Activated T-helper 2 cell treated with anti-CD3 and anti-CD28 coated beads, Interferon-gamma antibody, Interleukin-2, Interleukin-4, amounts not matched to agents 10 μg/mL and 5 μg/mL and 100 μg/mL, durations not matched to agents 14 hours and 24 hours and 36 hours (primary cell): Measurements from ENCODE around the gene BLVRB. TPM values are rescaled to one million over a fixed set of nuclear protein-coding genes. Genes with fewer than 3 reads are reported as not detected.
"Not testable (repeated sequence)": the region's sequence is repeated elsewhere in the genome, so short reads cannot be mapped to it uniquely, and the experiment has no call there.

Experiments used
- DNase-seq: peaks from one replicate; pipeline ENCODE4 v3.0.0; 2021; ENCODE audit warnings: low spot score
- H3K27ac Mint-ChIP-seq: one replicate; pipeline ENCODE4 v1.8.0; 2021; ENCODE audit warnings: mixed read lengths
- H3K27me3 Mint-ChIP-seq: one replicate; pipeline ENCODE4 v1.8.0; 2021; ENCODE audit warnings: low read depth, mixed read lengths
- H3K36me3 Mint-ChIP-seq: one replicate; pipeline ENCODE4 v1.8.0; 2021; ENCODE audit warnings: low read depth, mixed read lengths
- H3K4me1 Mint-ChIP-seq: one replicate; pipeline ENCODE4 v1.8.0; 2021; ENCODE audit warnings: low read depth, mixed read lengths
- H3K4me3 Mint-ChIP-seq: one replicate; pipeline ENCODE4 v1.8.0; 2021; ENCODE audit warnings: low read depth, mild to moderate bottlenecking, moderate library complexity, mixed read lengths
- H3K9me3 Mint-ChIP-seq: one replicate; pipeline ENCODE4 v1.8.0; 2021; ENCODE audit warnings: mixed read lengths
- intact Hi-C: fragments of 100-400 bp; cut with micrococcal nuclease; formaldehyde crosslinking; loops from one replicate; pipeline ENCODE4 v1.15.1; 2023
- total RNA-seq: library from RNA; stranded (reverse); gene quantifications from 2 replicates; pipeline ENCODE4 v1.2.3, GENCODE V29; 2022

Gene BLVRB
- total RNA-seq, 1 donor from 2014 or later = 10.4 TPM

- no peaks in the 10 kb centered on the region for H3K9me3 Mint-ChIP-seq
- no peaks in the 10 kb centered on the region for H3K4me1 Mint-ChIP-seq
- no peak for DNase-seq
- peaks cover 4% of the 10 kb centered on the region for H3K27me3 Mint-ChIP-seq
- no peaks in the 10 kb centered on the region for H3K36me3 Mint-ChIP-seq
- no peak overlapping the region for H3K27ac Mint-ChIP-seq
- intact Hi-C loops = no loop called here
- no peak overlapping the region for H3K4me3 Mint-ChIP-seq
These were observed 36.5 kb upstream of the BLVRB start for GRCh38 chr19:40502081-40502480.

DNA sequence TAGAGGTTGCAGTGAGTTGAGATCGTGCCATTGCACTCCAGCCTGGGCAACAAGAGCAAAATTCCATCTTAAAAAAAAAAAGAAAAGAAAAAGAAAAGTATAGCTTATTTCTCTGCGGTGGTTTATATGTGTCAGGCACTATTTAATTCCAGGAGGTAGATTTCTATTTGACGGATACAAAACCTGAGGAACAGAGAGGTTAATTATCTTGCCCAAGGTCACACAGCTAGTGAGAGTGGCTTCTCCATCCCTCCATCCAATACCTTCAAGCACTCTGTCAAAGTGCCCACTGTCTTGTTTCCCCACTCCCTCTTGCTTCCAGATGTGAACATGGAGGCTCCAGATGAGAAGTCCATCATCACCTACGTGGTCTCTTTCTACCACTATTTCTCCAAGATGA, 36.1 kb upstream of the BLVRB start:
- Mint-ChIP-seq H3K36me3 (no peaks in the 10 kb centered on the region), H3K9me3 (no peaks in the 10 kb centered on the region), H3K27me3 (peaks cover 4% of the 10 kb centered on the region), H3K4me3 (no peak overlapping the region), H3K27ac (no peak overlapping the region), H3K4me1 (no peaks in the 10 kb centered on the region)
- DNase-seq = no peak
- intact Hi-C loops = no loop called here

DNA sequence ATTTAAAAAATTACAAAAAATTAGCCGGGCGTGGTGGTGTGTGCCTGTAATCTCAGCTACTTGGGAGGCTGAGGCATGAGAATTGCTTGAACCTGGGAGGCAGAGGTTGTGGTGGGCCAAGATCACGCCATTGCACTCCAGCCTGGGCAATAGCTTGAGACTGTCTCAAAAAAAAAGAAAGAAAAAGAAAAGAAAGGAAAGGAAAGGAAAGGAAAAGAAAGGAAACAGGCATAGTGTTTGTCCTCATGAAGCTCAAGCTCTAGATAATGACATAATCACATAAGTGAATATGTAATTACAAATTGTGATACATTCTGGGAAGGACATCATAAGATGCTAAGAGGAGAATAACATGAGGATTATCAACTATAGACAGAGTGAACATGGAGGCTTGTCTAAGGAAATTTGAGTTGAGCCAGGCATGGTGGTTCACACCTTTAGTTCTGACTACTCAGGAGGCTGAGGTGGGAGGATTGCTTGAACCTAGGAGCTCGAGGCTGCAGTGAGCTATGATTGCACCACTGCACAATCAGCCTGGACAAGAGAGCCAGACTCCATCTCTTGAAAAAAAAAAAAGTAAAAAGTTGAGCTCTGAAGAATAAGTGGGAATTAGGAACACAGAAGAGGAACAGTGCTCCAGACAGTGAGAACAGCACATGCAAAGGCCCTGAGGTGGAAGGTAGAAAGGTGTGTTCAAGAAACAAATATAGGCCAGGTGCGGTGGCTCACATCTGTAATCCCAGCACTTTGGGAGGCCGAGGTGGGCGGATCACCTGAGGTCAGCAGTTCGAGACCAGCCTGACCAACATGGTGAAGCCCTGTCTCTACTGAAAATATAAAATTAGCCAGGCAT, 35.4 kb upstream of the BLVRB start:
- H3K9me3 Mint-ChIP-seq, intact Hi-C loops, H3K4me1 Mint-ChIP-seq, H3K27me3 Mint-ChIP-seq, DNase-seq, H3K4me3 Mint-ChIP-seq, H3K27ac Mint-ChIP-seq, H3K36me3 Mint-ChIP-seq: not testable (repeated sequence)

GRCh38 chr19:40499320-40499719, 33.8 kb upstream of the BLVRB start:
- Mint-ChIP-seq H3K4me3 (no peak overlapping the region), H3K36me3 (no peaks in the 10 kb centered on the region), H3K27ac (no peak overlapping the region), H3K4me1 (no peaks in the 10 kb centered on the region), H3K27me3 (peaks cover 3% of the 10 kb centered on the region), H3K9me3 (no peaks in the 10 kb centered on the region)
- no peak for DNase-seq
- intact Hi-C loops = no loop called here

GRCh38 chr19:40497214-40497613, 31.7 kb upstream of the BLVRB start:
- no peak for DNase-seq
- H3K27ac Mint-ChIP-seq = no peak overlapping the region
- H3K27me3 Mint-ChIP-seq = peaks cover 5% of the 10 kb centered on the region
- H3K4me3 Mint-ChIP-seq = no peak overlapping the region
- intact Hi-C loops = no loop called here
- no peaks in the 10 kb centered on the region for H3K9me3 Mint-ChIP-seq
- H3K4me1 Mint-ChIP-seq = no peaks in the 10 kb centered on the region
- H3K36me3 Mint-ChIP-seq = no peaks in the 10 kb centered on the region

GRCh38 chr19:40494191-40494838, 28.8 kb upstream of the BLVRB start:
- H3K4me3 Mint-ChIP-seq = no peak overlapping the region
- H3K36me3 Mint-ChIP-seq = no peaks in the 10 kb centered on the region
- H3K9me3 Mint-ChIP-seq = no peaks in the 10 kb centered on the region
- peaks cover 8% of the 10 kb centered on the region for H3K27me3 Mint-ChIP-seq
- H3K27ac Mint-ChIP-seq = no peak overlapping the region
- DNase-seq = no peak
- intact Hi-C loops = no loop called here
- H3K4me1 Mint-ChIP-seq = no peaks in the 10 kb centered on the region

GRCh38 chr19:40493778-40494177, 28.2 kb upstream of the BLVRB start:
- intact Hi-C loops = no loop called here
- Mint-ChIP-seq H3K27ac (no peak overlapping the region), H3K27me3 (peaks cover 8% of the 10 kb centered on the region)

GRCh38 chr19:40492274-40492673, 26.7 kb upstream of the BLVRB start:
- no peak overlapping the region for H3K4me3 Mint-ChIP-seq
- peaks cover 8% of the 10 kb centered on the region for H3K27me3 Mint-ChIP-seq
- no peaks in the 10 kb centered on the region for H3K9me3 Mint-ChIP-seq
- no peak for DNase-seq
- peaks cover 7% of the 10 kb centered on the region for H3K4me1 Mint-ChIP-seq
- H3K36me3 Mint-ChIP-seq = no peaks in the 10 kb centered on the region
- H3K27ac Mint-ChIP-seq = no peak overlapping the region
- intact Hi-C loops = no loop called here

More at GRCh38 chr19:40493778-40494177, 28.2 kb upstream of the BLVRB start:
- Mint-ChIP-seq H3K4me3 (no peak overlapping the region), H3K4me1 (no peaks in the 10 kb centered on the region), H3K36me3 (no peaks in the 10 kb centered on the region), H3K9me3 (no peaks in the 10 kb centered on the region)
- no peak for DNase-seq

DNA sequence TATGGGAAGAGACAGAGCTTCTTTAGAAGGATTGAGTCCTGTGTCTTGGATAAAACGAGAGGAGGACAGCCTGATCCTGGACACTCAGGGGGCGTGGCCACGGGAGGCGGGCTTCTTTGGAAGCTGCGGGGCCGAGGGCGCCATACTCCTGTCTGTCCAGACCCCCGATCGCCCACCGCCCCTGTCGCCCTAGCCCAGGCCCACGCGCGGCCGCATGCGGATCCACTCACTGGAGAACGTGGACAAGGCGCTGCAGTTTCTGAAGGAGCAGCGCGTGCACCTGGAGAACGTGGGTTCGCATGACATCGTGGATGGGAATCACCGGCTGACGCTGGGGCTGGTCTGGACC, 24.3 kb upstream of the BLVRB start:
- Mint-ChIP-seq H3K36me3 (no peaks in the 10 kb centered on the region), H3K27ac (no peak overlapping the region), H3K27me3 (peaks cover 10% of the 10 kb centered on the region), H3K9me3 (no peaks in the 10 kb centered on the region), H3K4me1 (peaks cover 9% of the 10 kb centered on the region), H3K4me3 (no peak overlapping the region)
- intact Hi-C loops = no loop called here
- DNase-seq = no peak

DNA sequence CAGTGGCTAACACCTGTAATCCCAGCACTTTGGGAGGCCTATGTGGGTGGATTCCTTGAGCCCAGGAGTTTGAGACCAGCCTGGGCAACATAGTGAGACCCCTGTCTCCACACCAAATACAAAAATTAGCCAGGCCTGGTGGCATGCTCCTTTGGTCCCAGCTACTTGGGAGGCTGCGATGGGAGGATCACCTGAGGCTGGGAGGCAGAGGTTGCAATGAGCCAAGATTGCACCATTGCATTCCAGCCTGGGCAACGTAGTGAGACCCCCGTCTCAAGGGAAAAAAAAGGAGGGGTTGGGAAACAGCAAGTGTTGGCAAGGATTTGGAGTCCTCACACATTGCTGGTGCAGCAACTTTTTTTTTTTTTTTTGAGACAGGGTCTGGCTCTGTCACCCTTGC, 20.5 kb upstream of the BLVRB start:
- Mint-ChIP-seq H3K36me3 (no peaks in the 10 kb centered on the region), H3K27ac (no peak overlapping the region), H3K4me3 (no peak overlapping the region), H3K27me3 (peaks cover 3% of the 10 kb centered on the region), H3K9me3 (no peaks in the 10 kb centered on the region), H3K4me1 (peaks cover 9% of the 10 kb centered on the region)
- intact Hi-C loops = no loop called here
- DNase-seq = no peak

DNA sequence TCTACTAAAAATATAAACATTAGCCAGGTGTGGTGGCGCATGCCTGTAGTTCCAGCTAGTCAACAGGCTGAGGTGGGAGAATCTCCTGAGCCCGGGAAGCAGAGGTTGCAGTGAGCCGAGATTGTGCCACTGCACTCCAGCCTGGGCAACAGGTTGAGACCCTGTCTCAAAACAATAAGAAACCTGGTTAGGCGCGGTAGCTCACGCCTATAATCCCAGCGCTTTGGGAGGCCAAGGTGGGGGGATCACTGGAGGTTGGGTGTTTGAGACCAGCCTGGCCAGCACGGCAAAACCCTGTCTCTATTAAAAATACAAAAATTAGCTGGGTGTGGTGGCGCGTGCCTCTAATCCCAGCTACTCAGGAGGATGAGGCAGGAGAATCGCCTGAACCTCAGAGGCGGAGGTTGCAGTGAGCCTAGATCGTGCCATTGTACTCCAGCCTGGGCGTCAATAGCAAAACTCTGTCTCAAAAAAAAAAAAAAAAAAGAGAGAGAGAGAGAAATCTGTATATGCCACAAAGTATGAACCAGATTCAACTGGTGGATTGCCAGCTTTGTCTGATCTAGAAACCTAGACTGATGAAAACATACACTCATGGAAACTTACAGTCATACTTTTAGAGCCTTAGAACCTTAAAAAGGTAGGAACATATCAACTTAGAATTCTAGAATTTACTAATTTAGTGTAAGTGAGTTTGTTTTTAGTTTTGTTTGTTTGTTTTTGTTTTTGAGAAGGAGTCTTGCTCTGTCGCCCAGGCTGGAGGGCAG, 10.5 kb upstream of the BLVRB start:
- H3K27ac Mint-ChIP-seq, H3K36me3 Mint-ChIP-seq, H3K9me3 Mint-ChIP-seq, DNase-seq, H3K4me1 Mint-ChIP-seq, intact Hi-C loops, H3K27me3 Mint-ChIP-seq, H3K4me3 Mint-ChIP-seq: not testable (repeated sequence)

- H3K27ac Mint-ChIP-seq = no peak overlapping the region
- no peaks in the 10 kb centered on the region for H3K27me3 Mint-ChIP-seq
- no peaks in the 10 kb centered on the region for H3K36me3 Mint-ChIP-seq
These were observed 9.2 kb upstream of the BLVRB start for GRCh38 chr19:40474737-40475136.

DNA sequence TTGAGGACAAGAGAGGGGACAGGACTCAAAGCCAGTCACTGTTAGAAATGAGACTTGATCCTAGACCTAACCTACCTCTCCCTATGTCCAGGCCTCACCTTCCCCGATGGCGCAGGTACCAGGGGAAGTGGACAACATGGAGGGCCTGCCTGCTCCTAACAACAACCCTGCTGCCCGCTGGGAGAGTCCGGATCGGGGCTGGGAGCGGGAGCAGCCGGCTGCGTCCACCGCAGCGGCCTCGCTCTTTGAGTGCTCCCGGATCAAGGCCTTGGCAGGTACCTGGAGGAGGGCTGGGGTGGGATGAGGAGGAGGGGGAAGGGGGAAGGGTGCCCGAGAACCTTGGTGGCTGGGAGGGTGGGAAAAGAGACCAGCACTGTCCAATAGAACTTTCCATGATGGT, 7.0 kb upstream of the BLVRB start:
- intact Hi-C loops = no loop called here
- Mint-ChIP-seq H3K27me3 (peaks cover 16% of the 10 kb centered on the region), H3K9me3 (no peaks in the 10 kb centered on the region)

More at GRCh38 chr19:40474737-40475136, 9.2 kb upstream of the BLVRB start:
- Mint-ChIP-seq H3K4me3 (no peak overlapping the region), H3K4me1 (no peaks in the 10 kb centered on the region), H3K9me3 (no peaks in the 10 kb centered on the region)
- DNase-seq = no peak
- intact Hi-C loops = no loop called here

More for the DNA sequence above, 7.0 kb upstream of the BLVRB start:
- Mint-ChIP-seq H3K36me3 (no peaks in the 10 kb centered on the region), H3K4me1 (no peaks in the 10 kb centered on the region), H3K27ac (no peak overlapping the region), H3K4me3 (no peak overlapping the region)
- no peak for DNase-seq
